SK-N-SH (cell line): ENCODE data around the gene CCP110. TPM values are rescaled to one million over a fixed set of nuclear protein-coding genes. Genes with fewer than 3 reads are reported as not detected.

Source experiments
- CTCF ChIA-PET: fragments of 300-600, 350-600 bp; formaldehyde crosslinking; extraction: SDS; loops from one replicate; lab custom pipeline; 2021; lab: Yijun Ruan, JAX
- POLR2A ChIA-PET: fragments of 350-600 bp; sonication (Branson Sonifier 250); formaldehyde crosslinking; extraction: SDS; loops from one replicate; lab custom pipeline; 2020; ENCODE audit warnings: antibody characterized with exemption, inconsistent platforms; lab: Yijun Ruan, JAX
- DNase-seq: peaks from one replicate; pipeline ENCODE4 v3.0.0; 2012
- H2AFZ ChIP-seq: fragments of 200-600 bp; sonication (generic); 2 replicates; pipeline ENCODE4 v1.8.1; 2016; ENCODE audit warnings: antibody characterized with exemption, mild to moderate bottlenecking, low read depth
- H3F3A ChIP-seq: fragments of 200-600 bp; sonication (generic); replicated peaks from 2 replicates; pipeline ENCODE3; 2016; ENCODE audit warnings: antibody characterized with exemption, mild to moderate bottlenecking; ENCODE audit not compliant: insufficient read depth
- H3K27ac ChIP-seq, 2 experiments: fragments of 200-500 bp in 1 of 2; fragments of 200-600 bp in 1 of 2; sonication (Bioruptor generic) in 1 of 2; sonication (generic), shearing (Covaris generic) in 1 of 2; 2 replicates each; pipeline versions ENCODE4 v1.5.1 to v1.6.1; 2014 to 2016; ENCODE audit warnings: low read depth in 2 of 2, inconsistent platforms in 1 of 2, low read length in 1 of 2, mild to moderate bottlenecking in 1 of 2, mixed read lengths in 1 of 2
- H3K27me3 ChIP-seq: fragments of 200-600 bp; sonication (generic), shearing (Covaris generic); 2 replicates; pipeline ENCODE4 v1.6.1; 2016; ENCODE audit warnings: mixed run types; ENCODE audit not compliant: insufficient read depth
- H3K36me3 ChIP-seq, 2 experiments: fragments of 200-500 bp in 1 of 2; fragments of 200-600 bp in 1 of 2; sonication (Bioruptor generic) in 1 of 2; sonication (generic) in 1 of 2; replicated peaks in 1 of 2; 2 replicates each; pipeline versions ENCODE3 to v1.5.1; 2014 to 2016; ENCODE audit warnings: low read length in 1 of 2, mild to moderate bottlenecking in 1 of 2; ENCODE audit not compliant: insufficient read depth in 2 of 2, control insufficient read depth in 1 of 2
- H3K4me1 ChIP-seq, 2 experiments: fragments of 200-500 bp in 1 of 2; fragments of 200-600 bp in 1 of 2; sonication (Bioruptor generic) in 1 of 2; sonication (generic), shearing (Covaris generic) in 1 of 2; 2 replicates each; pipeline versions ENCODE4 v1.5.1 to v1.6.1; 2014 to 2016; ENCODE audit warnings: low read depth in 1 of 2, low read length in 1 of 2, mixed run types in 1 of 2; ENCODE audit not compliant: insufficient read depth in 2 of 2, control insufficient read depth in 1 of 2
- H3K4me2 ChIP-seq: fragments of 200-600 bp; sonication (generic), shearing (Covaris generic); 2 replicates; pipeline ENCODE4 v1.6.1; 2017; ENCODE audit warnings: mixed run types
- H3K4me3 ChIP-seq, 2 experiments: fragments of 200-500 bp in 1 of 2; fragments of 200-600 bp in 1 of 2; sonication (Bioruptor generic) in 1 of 2; sonication (generic), shearing (Covaris generic) in 1 of 2; 2 replicates each; pipeline versions ENCODE4 v1.5.1 to v1.8.1; 2014 to 2016; ENCODE audit warnings: low read depth in 2 of 2, inconsistent platforms in 1 of 2, low read length in 1 of 2, mild to moderate bottlenecking in 1 of 2, mixed read lengths in 1 of 2, moderate library complexity in 1 of 2
- H3K79me2 ChIP-seq: fragments of 200-600 bp; sonication (generic); 2 replicates; pipeline ENCODE4 v1.8.1; 2017; ENCODE audit warnings: mild to moderate bottlenecking; ENCODE audit not compliant: insufficient read depth
- H3K9ac ChIP-seq: fragments of 200-600 bp; sonication (generic); 2 replicates; pipeline ENCODE4 v1.6.1; 2017; ENCODE audit warnings: mixed run types
- H3K9me2 ChIP-seq: fragments of 200-600 bp; sonication (generic); 2 replicates; pipeline ENCODE4 v1.6.1; 2017; ENCODE audit warnings: mixed run types
- H3K9me3 ChIP-seq: fragments of 200-600 bp; sonication (generic); 2 replicates; pipeline ENCODE4 v1.6.1; 2017; ENCODE audit warnings: mixed run types, mild to moderate bottlenecking, moderate library complexity
- H4K20me1 ChIP-seq: fragments of 200-600 bp; sonication (generic); 2 replicates; pipeline ENCODE4 v1.6.1; 2017; ENCODE audit warnings: mild to moderate bottlenecking, mixed run types; ENCODE audit not compliant: insufficient read depth
- CHD2 ChIP-seq: fragments of 150-350 bp; IDR thresholded peaks from 2 replicates; pipeline ENCODE4 v1.6.1; 2018; ENCODE audit warnings: low read length; ENCODE audit not compliant: partially characterized antibody
- CTCF ChIP-seq: fragments of 200-600 bp; sonication (generic); IDR thresholded peaks from 2 replicates; pipeline ENCODE4 v1.6.1; 2017; ENCODE audit warnings: antibody characterized with exemption, mild to moderate bottlenecking, moderate library complexity
- EZH2phosphoT487 ChIP-seq: fragments of 200-600 bp; sonication (generic); IDR thresholded peaks from 2 replicates; pipeline ENCODE4 v1.6.1; 2017; ENCODE audit warnings: low read depth, mixed run types, mild to moderate bottlenecking, antibody characterized with exemption, moderate library complexity, borderline replicate concordance
- FOXM1 ChIP-seq: IDR thresholded peaks from 2 replicates; pipeline ENCODE4 v1.4.0; 2012; ENCODE audit warnings: low read depth, mild to moderate bottlenecking
- IRF3 ChIP-seq: fragments of 150-350 bp; IDR thresholded peaks from 2 replicates; pipeline ENCODE4 v1.6.1; 2016; ENCODE audit warnings: mild to moderate bottlenecking, low read depth, low read length
- JUND ChIP-seq: IDR thresholded peaks from 2 replicates; pipeline ENCODE4 v1.4.0; 2012
- MXI1 ChIP-seq: IDR thresholded peaks from 2 replicates; pipeline ENCODE4 v1.6.1; 2012; ENCODE audit warnings: mild to moderate bottlenecking, low read depth, low read length, improper control_type of control experiment
- NRF1 ChIP-seq: IDR thresholded peaks from 2 replicates; pipeline ENCODE4 v1.6.1; 2012; ENCODE audit warnings: low read depth, mild to moderate bottlenecking, low read length
- POLR2AphosphoS5 ChIP-seq: IDR thresholded peaks from 2 replicates; pipeline ENCODE4 v1.6.1; 2012; ENCODE audit warnings: low read depth, low read length
- RAD21 ChIP-seq: IDR thresholded peaks from 2 replicates; pipeline ENCODE4 v1.6.1; 2012; ENCODE audit warnings: mild to moderate bottlenecking, low read length
- RCOR1 ChIP-seq: fragments of 150-350 bp; IDR thresholded peaks from 2 replicates; pipeline ENCODE4 v1.6.1; 2017; ENCODE audit warnings: antibody characterized with exemption, low read length
- REST ChIP-seq: IDR thresholded peaks from 2 replicates; pipeline ENCODE4 v1.6.1; 2012; ENCODE audit warnings: mild to moderate bottlenecking, low read depth, low read length, moderate library complexity
- RFX5 ChIP-seq: IDR thresholded peaks from 2 replicates; pipeline ENCODE4 v1.6.1; 2012; ENCODE audit warnings: mild to moderate bottlenecking, improper control_type of control experiment, low read length
- RXRA ChIP-seq: IDR thresholded peaks from 2 replicates; pipeline ENCODE4 v1.4.0; 2012; ENCODE audit warnings: low read depth, mild to moderate bottlenecking, borderline replicate concordance
- TCF12 ChIP-seq: IDR thresholded peaks from 2 replicates; pipeline ENCODE4 v1.4.0; 2012
- TEAD4 ChIP-seq: IDR thresholded peaks from 2 replicates; pipeline ENCODE4 v1.4.0; 2012; ENCODE audit warnings: mild to moderate bottlenecking, borderline replicate concordance; ENCODE audit not compliant: insufficient read depth
- YY1 ChIP-seq: IDR thresholded peaks from 2 replicates; pipeline ENCODE4 v1.4.0; 2012; ENCODE audit warnings: low read depth, mild to moderate bottlenecking
- WGBS: methylation state at CpG from one replicate; pipeline ENCODE4 v1.1.6; 2017; ENCODE audit warnings: low lambda C conversion rate; 5-methylcytosine and 5-hydroxymethylcytosine counted together
- polyA plus RNA-seq, 3 experiments: library from polyadenylated mRNA; depleted of rRNA; stranded (reverse); fragments of >200 nt; gene quantifications; 2 replicates each; pipeline ENCODE4 v1.2.3, GENCODE V29; 2012

CCP110 gene
- polyA plus RNA-seq, 1 of the 3 experiments (the other 2 are of a cell fraction): 5.4 TPM

- no peak overlapping the region for H3K4me3 ChIP-seq
- 93% methylated on average over 5 of the region's 5 CpGs for WGBS
Measured at GRCh38 chr16:19588661-19589060, 64.9 kb downstream of the CCP110 start.

GRCh38 chr16:19589106-19589505, 65.4 kb downstream of the CCP110 start:
- Histone ChIP-seq H3K4me2 (no peak overlapping the region), H3K79me2 (no peaks in the 10 kb centered on the region), H3K9me3 (no peaks in the 10 kb centered on the region), H4K20me1 (no peaks in the 10 kb centered on the region), H3K9me2 (no peaks in the 10 kb centered on the region), H3K27me3 (no peaks in the 10 kb centered on the region), H3K4me1 (no peaks in the 10 kb centered on the region), H3K27ac (no peak overlapping the region), H3K4me3 (no peak overlapping the region), H3K36me3 (peaks cover 2 to 33% of the 10 kb centered on the region in 2 experiments), H3F3A (no peaks in the 10 kb centered on the region), H2AFZ (no peak overlapping the region), H3K9ac (no peak overlapping the region)
- ChIA-PET POLR2A (no interaction called here), CTCF (interaction anchor here (1.7 to 2.9 kb wide), 3 partner anchors 12 to 297 kb away, joined by 6 to 14 read pairs (median 7); no protein-coding TSS in a partner anchor)
- no peak for DNase-seq
- WGBS: 96% methylated on average over 5 of the region's 5 CpGs
- TF ChIP-seq RAD21: no peak
- TF ChIP-seq YY1: no peak
- TF ChIP-seq IRF3: no peak
- TF ChIP-seq RCOR1: no peak
- TF ChIP-seq CTCF: no peak
- TF ChIP-seq CHD2: no peak
- no peak for TF ChIP-seq REST
- TF ChIP-seq MXI1: no peak
- TF ChIP-seq RXRA: no peak
- no peak for TF ChIP-seq TEAD4
- TF ChIP-seq TCF12: no peak
- no peak for TF ChIP-seq EZH2phosphoT487

More at GRCh38 chr16:19588661-19589060, 64.9 kb downstream of the CCP110 start:
- no peaks in the 10 kb centered on the region for H3K9me2 ChIP-seq
- H4K20me1 ChIP-seq: no peaks in the 10 kb centered on the region
- no peaks in the 10 kb centered on the region for H3F3A ChIP-seq
- no peak overlapping the region for H2AFZ ChIP-seq
- ChIA-PET CTCF (interaction anchor here (1.7 to 2.9 kb wide), 3 partner anchors 13 to 298 kb away, joined by 6 to 14 read pairs (median 7); no protein-coding TSS in a partner anchor), POLR2A (no interaction called here)
- no peaks in the 10 kb centered on the region for H3K9me3 ChIP-seq
- H3K27me3 ChIP-seq: no peaks in the 10 kb centered on the region
- H3K79me2 ChIP-seq: no peaks in the 10 kb centered on the region
- no peak overlapping the region for H3K4me2 ChIP-seq
- H3K4me1 ChIP-seq: no peaks in the 10 kb centered on the region
- no peak overlapping the region for H3K9ac ChIP-seq
- DNase-seq: no peak
- H3K27ac ChIP-seq: no peak overlapping the region
- H3K36me3 ChIP-seq: peaks cover 5 to 35% of the 10 kb centered on the region in 2 experiments
- TF ChIP-seq RFX5: no peak
- TF ChIP-seq POLR2AphosphoS5: no peak
- no peak for TF ChIP-seq CTCF
- no peak for TF ChIP-seq FOXM1
- TF ChIP-seq TEAD4: no peak
- no peak for TF ChIP-seq MXI1
- TF ChIP-seq NRF1: no peak
- TF ChIP-seq CHD2: no peak
- TF ChIP-seq JUND: no peak
- TF ChIP-seq RXRA: no peak
